GM18498 (cell line): ENCODE measurements around the gene ACAD11.
"Not testable (repeated sequence)": the region's sequence is repeated elsewhere in the genome, so short reads cannot be mapped to it uniquely, and the experiment has no call there.

ENCODE experiments used
- ATAC-seq: cut with Tn5 transposase; IDR thresholded peaks from one replicate; pipeline ENCODE4 v1.9.1; 2021; ENCODE audit warnings: mild to moderate bottlenecking, moderate library complexity; ENCODE audit not compliant: unreplicated experiment

ACAD11 gene

DNA sequence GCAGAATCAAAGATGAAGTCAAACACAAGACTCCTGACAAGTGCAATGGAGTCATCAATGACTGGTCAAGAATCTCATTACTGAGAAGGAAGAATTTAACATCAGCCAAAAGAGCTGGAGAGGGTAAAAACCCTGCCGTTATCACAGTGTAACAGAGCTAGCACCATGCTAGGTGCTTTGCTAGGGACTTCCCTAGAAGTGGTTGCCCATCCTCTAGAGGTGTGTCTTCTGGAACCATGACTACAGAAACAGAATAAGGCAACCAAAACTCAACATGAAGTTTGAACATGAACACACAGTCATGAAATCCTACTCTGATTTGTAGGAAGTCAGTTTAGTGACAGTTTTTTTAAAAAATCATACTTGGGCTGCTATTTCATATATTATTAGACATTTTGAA, 9.5 kb downstream of the ACAD11 start:
- ATAC-seq, result no peak

DNA sequence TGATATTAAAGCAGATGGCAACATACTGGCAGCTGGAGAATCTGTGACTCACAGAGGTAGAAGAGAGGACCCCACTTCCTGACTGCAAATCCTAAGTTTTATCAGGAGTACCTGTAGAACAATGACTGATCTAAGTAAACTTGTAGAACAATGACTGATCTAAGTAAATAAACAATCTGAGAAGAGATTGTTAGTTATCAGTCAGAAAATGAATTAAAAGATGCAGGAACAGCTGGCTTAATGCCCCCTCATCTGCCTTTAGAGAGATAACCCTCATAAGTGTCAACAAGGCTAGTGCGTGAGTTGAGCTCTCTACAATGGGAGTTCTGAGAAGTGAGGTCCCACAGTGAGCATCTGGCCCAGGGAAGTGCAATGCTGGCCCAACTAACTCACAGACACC, 14.6 kb downstream of the ACAD11 start:
- ATAC-seq, result no peak

- ATAC-seq, result no peak
Measured at GRCh38 chr3:132643366-132643765, 16.2 kb downstream of the ACAD11 start.

DNA sequence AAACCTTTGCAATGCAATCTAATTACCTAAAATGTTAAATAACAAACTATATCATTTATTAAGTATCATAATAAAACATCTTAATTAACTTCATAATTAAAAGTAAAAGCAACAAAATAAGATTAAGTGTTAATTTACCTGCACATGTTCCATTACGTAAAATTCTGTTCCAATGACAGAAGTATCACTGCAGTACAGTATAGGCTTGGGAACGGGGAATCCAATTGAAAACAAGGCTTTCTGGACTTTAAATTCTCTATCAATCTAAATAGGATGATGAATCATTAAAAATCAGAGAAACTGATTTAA, 17.1 kb downstream of the ACAD11 start:
- ATAC-seq, result no peak

GRCh38 chr3:132641837-132642538, 17.6 kb downstream of the ACAD11 start:
- ATAC-seq, result no peak

DNA sequence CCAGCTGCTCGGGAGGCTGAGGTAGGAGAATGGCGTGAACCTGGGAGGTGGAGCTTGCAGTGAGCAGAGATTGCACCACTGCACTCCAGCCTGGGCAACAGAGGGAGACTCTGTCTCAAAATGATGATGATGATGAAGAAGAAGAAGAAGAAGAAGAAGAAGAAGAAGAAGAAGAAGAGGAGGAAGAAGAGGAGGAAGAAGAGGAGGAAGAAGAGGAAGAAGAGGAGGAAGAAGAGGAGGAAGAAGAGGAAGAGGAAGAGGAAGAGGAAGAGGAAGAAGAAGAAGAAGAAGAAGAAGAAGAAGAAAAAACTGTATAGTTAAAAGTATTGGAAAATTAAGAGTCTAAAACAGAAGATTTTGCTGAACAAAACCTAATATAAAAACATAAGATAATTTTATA, 18.2 kb downstream of the ACAD11 start:
- not testable (repeated sequence) for ATAC-seq

DNA sequence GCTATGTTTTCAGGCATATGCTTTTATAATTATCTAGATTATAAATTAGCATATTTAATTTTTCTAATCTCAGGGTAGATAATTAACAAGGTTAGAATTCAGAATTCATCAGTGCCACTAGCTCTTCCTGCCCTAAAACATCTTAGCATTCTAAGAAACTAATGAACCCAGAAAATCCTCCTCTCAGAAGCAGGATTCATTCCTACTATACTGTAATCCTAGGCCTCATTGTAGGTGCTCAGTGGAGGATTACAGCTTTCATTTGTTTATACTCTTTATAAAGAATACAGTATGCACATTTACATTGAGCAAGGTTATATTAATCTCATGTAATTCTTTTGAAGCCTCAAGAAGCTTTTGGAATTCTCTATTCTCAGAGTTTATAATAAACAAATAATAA, 20.9 kb downstream of the ACAD11 start:
- no peak for ATAC-seq

DNA sequence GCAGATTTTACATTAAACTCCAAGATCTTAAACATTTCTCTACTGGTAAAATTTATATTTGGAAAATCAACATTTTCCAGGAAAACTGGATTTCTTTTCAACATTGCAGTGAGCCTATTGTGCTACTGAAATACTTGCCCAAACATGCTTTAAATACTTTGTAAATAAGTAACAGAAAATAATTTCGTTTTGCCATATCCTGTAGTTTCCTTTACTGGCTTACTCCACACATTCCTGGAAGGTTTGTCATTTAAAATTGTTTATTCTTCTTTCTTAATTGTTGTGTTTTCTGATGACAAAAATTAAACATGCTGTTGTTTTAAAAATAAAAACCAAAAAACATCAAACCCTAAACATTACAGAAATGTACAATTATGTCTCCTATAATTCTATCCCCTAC, 22.0 kb downstream of the ACAD11 start:
- no peak for ATAC-seq

DNA sequence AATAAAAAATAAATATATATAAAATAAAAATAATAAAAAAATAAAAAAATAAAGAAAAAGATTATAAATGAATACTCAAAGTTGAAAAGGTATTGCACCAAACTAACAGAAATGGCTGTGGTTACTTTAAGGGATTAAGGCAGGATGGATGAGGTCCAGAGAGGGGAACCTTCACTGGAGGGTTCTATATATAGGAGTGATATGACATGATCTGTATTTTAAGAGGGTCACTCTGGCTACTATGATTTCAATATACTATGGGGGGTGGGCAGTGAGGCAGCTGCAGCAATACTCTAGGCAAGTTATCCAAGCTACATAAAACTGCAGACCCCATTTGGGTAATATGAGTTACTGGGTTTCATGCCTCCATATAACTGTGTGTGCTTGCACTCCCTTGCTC, 24.6 kb downstream of the ACAD11 start:
- no peak for ATAC-seq

- no peak for ATAC-seq
Measured at GRCh38 chr3:132630612-132631011, 29.0 kb downstream of the ACAD11 start.

GRCh38 chr3:132629928-132630327, 29.7 kb downstream of the ACAD11 start:
- ATAC-seq, result no peak

DNA sequence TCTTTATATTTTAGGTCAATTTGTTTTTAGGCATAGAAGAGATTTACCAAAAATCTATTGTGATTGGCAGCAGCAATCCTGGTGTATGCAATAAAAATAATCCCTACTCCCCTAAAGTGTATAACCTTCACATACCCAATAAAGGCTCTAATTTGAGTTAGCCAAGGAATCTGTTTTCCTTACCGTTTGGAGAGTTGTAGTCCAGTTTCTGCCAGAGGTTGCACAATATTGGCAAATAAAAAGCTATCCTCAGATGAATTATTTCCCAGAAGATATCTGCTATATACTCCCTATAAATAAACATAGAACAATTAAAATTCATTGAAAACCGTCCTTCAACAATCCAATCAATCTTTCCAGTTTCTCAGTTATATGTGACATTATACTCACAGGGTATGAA, 31.5 kb downstream of the ACAD11 start:
- no peak for ATAC-seq

DNA sequence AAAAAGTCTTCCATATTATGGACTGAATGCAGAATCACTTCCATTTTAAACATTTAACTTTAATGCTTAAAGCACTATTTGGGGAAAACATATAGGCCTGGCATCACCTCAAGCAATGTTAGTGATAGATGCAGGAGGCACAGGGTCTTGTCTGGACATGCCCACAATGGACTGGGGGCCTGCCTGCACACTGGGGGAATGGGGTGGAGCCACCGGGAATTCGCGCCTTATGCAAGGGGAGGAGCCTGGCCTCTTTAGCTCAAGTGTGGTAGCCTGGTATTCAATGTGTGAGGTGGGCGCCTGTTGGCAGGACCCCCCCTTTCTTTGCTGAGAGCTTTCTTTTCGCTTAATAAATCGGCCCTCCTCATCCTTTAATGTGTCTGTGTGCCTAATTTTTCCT, 32.7 kb downstream of the ACAD11 start:
- no peak for ATAC-seq

- peak; percentile 87 for ATAC-seq
Measured at GRCh38 chr3:132625613-132626012, 34.0 kb downstream of the ACAD11 start.

DNA sequence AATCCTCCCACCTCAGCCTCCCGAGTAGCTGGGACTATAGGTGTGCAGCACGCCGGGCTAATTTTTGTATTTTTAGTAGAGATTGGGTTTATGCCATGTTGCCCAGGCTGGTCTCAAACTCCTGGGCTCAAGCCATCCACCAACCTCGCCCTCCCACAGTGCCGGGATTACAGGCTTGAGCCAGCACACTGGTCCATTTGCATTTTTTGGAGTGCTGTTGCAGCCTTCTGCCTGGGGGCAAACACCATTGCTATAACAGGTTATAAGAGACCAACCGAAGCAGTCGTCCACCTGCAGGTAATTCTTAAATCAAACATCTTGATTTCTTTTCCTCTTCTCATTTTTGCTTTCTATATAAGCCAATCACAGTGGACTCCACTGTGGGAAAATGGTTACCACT, 34.8 kb downstream of the ACAD11 start:
- ATAC-seq, result no peak

DNA sequence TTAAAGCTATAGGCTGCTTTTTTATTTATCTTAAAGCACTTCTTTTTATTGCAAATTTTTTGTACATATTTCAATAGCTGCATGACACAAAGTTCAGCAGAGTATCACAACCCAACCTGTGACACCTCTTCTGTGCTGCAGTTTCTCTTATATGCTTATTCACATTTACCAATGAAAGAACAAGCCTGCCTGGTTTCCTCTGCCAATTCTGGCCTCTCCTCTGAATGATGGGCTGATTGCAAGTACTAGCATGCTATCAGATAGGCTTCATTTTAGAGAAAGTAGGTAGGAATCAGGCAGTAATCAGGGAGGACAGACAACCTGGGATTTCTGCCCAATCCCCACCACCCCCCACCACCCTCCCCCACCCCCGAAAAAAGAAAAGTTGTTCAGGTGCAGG, 36.0 kb downstream of the ACAD11 start:
- ATAC-seq, result no peak

GRCh38 chr3:132622761-132623160, 36.8 kb downstream of the ACAD11 start:
- ATAC-seq, result no peak

DNA sequence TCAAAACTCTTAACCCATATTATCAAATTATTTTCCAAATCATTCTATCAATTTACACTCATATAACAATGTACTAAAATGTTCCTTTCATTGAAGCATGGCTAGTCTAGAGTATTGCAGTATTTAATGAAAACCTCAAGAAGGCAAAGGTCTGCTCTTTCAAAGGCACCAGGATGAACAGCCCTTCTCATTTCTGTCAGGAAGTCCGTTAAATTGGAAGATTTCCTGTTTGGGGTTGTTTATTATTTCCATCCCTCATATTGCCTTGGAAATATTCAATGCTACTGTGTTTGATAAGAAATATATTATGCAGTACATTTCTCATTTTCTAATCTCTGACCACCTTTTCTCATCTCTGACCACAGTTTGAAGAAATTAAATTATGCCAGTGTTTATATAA, 37.5 kb downstream of the ACAD11 start:
- ATAC-seq, result no peak

DNA sequence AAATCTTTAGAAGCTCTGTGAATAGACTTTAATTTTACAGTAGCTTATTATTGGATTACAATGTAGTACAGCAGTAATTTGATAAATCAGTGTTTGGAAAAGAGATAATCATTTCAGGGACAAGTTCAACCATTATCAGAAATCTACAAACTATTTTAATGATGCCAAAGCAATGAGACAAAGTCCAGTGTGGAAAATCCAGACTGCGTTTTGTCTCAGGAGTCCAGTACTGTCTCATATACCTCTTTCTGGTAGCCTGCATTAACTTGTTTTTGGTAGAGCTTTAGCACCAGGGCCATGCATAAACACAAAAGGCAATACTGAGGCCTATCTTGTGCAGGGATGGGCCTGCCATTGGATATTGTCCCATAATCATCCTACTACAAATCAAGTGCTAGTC, 42.8 kb downstream of the ACAD11 start:
- ATAC-seq, result no peak

DNA sequence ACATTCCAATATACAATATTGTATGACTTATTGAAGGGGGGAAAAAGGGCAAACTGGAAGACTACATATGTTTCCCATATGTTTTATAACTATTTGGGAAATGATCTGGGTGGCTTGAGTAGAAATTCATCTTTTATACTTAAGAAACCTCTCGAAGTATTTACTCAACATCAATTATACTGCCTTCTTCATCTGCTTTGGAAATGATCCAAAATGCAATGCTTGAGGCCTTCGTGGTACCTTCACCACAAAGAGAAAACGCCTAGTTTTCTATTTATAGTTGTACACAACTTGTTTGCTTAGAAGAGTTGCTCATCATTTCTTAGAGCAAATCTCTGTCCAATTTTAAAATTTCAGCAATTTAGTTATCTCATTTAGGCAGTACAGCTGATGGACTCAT, 43.7 kb downstream of the ACAD11 start:
- ATAC-seq, result no peak

GRCh38 chr3:132615301-132615700, 44.3 kb downstream of the ACAD11 start:
- not testable (repeated sequence) for ATAC-seq

GRCh38 chr3:132606620-132607019, 53.0 kb downstream of the ACAD11 start:
- not testable (repeated sequence) for ATAC-seq

- no peak for ATAC-seq
Measured at GRCh38 chr3:132606085-132606484, 53.5 kb downstream of the ACAD11 start.
